OCI-LY3 (cell line): ENCODE data around the gene ANKRD28.
"Not testable (repeated sequence)": the region's sequence is repeated elsewhere in the genome, so short reads cannot be mapped to it uniquely, and the experiment has no call there.

Experiments used
- EZH2phosphoT487 ChIP-seq: fragments of 200-600 bp; shearing (Covaris generic); IDR thresholded peaks from 2 replicates; pipeline ENCODE4 v1.6.1; 2018; ENCODE audit warnings: antibody characterized with exemption, mixed run types, low read depth
- TF ChIP-seq, protein P1 (sequence below): fragments of 200-600, 300-600 bp; sonication (generic); IDR thresholded peaks from 2 replicates; pipeline ENCODE4 v1.5.1; 2014; ENCODE audit warnings: antibody characterized with exemption, low read length, low read depth

DNA sequence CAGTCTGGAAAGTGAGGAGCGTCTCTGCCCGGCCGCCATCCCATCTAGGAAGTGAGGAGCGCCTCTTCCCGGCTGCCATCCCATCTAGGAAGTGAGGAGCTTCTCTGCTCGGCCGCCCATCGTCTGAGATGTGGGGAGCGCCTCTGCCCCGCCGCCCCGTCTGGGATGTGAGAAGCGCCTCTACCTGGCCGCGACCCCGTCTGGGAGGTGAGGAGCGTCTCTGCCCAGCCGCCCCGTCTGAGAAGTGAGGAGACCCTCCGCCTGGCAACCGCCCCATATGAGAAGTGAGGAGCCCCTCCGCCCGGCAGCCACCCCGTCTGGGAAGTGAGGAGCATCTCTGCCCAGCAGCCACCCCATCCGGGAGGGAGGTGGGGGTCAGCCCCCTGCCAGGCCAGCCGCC is 55.5 kb downstream of the ANKRD28 start:
- TF ChIP-seq, protein P1, sequence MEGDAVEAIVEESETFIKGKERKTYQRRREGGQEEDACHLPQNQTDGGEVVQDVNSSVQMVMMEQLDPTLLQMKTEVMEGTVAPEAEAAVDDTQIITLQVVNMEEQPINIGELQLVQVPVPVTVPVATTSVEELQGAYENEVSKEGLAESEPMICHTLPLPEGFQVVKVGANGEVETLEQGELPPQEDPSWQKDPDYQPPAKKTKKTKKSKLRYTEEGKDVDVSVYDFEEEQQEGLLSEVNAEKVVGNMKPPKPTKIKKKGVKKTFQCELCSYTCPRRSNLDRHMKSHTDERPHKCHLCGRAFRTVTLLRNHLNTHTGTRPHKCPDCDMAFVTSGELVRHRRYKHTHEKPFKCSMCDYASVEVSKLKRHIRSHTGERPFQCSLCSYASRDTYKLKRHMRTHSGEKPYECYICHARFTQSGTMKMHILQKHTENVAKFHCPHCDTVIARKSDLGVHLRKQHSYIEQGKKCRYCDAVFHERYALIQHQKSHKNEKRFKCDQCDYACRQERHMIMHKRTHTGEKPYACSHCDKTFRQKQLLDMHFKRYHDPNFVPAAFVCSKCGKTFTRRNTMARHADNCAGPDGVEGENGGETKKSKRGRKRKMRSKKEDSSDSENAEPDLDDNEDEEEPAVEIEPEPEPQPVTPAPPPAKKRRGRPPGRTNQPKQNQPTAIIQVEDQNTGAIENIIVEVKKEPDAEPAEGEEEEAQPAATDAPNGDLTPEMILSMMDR = not testable (repeated sequence)
- TF ChIP-seq EZH2phosphoT487 = not testable (repeated sequence)
